HTR-8/SVneo (cell line): ENCODE data around the gene ATOH8.
"Not testable (repeated sequence)": the region's sequence is repeated elsewhere in the genome, so short reads cannot be mapped to it uniquely, and the experiment has no call there.

Source experiments
- DNase-seq: peaks from one replicate; pipeline ENCODE4 v3.0.0; 2011; ENCODE audit warnings: low spot score, mixed read lengths; ENCODE audit not compliant: insufficient read length
- FAIRE-seq: peaks from 2 replicates; lab custom pipeline; 2011; peaks lifted over from hg19 to GRCh38; lab: Jason Lieb, UNC

ATOH8 gene, protein sequence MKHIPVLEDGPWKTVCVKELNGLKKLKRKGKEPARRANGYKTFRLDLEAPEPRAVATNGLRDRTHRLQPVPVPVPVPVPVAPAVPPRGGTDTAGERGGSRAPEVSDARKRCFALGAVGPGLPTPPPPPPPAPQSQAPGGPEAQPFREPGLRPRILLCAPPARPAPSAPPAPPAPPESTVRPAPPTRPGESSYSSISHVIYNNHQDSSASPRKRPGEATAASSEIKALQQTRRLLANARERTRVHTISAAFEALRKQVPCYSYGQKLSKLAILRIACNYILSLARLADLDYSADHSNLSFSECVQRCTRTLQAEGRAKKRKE

DNA sequence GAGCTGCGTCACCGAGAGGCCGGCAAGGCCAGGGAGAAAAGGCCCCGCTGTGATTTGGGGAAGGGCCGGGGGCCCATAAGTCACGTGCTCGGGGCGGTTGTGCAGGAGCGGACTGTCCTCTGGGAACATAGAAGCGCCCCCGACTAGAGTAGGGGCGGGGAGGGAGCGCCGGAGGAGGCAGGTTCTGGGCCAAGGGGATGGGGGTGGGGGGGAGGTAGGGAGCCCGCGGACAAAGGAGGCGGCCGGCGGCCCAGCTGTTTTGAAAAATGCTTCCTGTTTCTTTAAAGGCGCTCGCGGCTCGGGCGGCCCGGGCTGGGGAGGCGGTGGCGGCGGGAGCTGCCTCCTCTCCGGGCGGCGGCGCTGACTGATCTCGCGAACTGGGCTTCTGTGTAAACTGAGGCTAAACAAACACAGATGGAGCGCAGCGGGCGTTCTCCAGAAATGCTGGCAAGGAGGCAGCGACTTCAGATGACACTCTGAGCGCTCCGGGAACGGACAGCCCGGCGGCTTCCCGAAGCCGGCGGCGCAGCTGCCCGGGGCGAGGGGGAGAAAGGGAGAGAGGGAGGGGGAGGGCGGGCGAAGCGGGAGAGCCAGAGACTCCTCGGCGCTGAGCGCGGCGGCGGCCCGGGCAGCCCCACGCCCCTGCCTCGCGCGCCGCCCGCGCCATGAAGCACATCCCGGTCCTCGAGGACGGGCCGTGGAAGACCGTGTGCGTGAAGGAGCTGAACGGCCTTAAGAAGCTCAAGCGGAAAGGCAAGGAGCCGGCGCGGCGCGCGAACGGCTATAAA lies at the start of gene ATOH8:
TSS of gene ATOH8 (plus strand) at position 467 of the 788 bp plus-strand sequence. CDS start at position 666, 199 bp downstream.
- no peak for DNase-seq
- no peak for FAIRE-seq

DNA sequence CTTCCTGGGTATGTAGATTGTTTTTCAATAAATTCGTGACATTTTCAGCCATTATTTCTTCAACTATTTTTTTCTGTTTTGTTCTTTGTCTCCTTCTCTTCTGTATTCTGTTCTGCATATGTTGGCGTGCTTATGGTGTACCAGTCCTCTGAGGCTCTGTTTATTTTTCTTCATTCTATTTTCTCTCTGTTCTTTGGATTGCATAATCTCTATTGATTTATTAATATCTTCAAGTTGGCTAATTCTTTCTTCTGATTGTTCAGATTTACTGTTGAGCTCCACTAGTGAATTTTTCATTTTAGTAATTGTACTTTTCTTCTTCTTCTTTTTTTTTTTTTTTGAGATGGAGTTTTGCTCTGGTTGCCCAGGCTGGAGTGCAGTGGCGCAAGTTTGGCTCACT lies 49.8 kb upstream of the ATOH8 start:
- no peak for FAIRE-seq
- no peak for DNase-seq

DNA sequence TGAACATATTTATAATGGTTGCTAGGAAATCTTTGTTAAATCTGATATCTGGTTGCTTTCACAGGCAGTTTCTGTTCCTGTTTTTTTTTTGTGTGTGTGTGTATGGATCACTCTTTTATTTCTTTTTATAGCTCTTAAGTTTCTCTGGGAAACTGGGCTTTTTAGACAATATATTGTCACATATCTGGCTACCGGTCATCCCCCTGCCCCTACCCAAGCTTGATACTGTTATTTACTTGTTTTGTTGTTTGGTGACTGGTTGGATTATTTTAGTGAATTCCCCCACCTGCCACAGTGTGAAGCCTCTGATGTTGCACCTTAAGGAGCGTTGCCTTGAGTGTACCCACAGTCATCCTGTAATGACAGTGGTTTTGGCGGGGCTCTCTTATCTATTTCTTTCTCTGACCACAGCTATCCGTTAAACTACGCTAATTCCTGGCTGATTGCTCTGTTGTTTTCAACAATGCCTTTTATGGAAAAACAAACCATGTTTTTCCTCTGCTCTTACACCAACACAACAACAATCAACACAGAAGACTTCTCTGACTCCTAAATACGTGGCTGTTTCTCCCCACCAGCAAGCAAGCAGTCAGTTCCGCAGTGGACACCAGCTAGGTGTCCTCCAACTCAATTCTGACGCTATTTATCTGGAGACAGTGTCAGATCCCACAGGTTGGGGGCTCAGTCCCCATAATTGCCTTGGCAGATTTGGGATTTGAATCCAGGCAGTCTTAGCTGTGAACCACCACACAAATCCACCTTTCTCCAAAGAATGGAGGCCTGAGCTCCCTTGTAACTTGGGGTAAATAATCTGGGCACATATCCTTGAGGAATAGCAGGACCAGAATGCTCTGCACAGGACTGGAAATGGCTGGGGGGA lies 48.8 kb upstream of the ATOH8 start:
- FAIRE-seq (no peak), DNase-seq (no peak)

DNA sequence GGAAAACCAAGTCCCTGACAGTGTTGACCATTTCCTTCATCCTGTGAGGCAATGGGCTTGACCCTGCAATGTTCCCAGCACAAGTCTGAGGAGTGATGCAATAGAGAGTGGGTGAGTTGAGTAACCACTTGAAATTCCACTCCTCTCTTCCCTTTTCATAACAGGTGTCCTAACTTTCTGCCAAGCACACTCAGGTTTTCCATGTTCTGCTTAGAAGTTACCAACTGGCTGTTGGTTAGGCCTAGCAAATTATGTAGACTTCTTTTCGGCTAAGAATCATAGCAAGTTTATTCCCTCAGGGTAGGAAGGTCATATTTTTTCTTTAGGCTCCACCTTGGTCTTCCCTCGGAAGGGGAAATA lies 48.1 kb upstream of the ATOH8 start:
- FAIRE-seq = peak; percentile 92

DNA sequence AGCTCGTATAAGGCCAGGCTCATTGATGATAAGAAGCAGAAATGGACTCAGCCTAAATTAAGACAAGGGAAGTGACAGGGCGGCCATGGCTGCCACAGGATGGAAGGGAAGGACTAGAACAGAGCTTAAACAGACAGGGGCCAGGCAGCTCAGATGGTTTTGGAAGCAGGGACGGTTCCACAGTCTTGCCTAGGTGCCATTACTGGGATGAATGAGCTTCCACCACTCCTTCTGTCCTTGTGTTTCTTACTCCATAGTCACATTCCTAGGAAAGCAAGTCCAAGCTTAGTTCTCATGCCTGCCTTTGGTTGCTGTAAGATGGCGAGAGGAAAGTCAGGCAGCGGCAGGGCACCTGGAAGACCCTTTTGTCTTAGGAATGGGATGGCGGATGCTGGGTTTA lies 47.7 kb upstream of the ATOH8 start:
- DNase-seq = no peak
- FAIRE-seq = no peak

More for the DNA sequence above, 48.1 kb upstream of the ATOH8 start:
- peak; percentile 83 for DNase-seq

DNA sequence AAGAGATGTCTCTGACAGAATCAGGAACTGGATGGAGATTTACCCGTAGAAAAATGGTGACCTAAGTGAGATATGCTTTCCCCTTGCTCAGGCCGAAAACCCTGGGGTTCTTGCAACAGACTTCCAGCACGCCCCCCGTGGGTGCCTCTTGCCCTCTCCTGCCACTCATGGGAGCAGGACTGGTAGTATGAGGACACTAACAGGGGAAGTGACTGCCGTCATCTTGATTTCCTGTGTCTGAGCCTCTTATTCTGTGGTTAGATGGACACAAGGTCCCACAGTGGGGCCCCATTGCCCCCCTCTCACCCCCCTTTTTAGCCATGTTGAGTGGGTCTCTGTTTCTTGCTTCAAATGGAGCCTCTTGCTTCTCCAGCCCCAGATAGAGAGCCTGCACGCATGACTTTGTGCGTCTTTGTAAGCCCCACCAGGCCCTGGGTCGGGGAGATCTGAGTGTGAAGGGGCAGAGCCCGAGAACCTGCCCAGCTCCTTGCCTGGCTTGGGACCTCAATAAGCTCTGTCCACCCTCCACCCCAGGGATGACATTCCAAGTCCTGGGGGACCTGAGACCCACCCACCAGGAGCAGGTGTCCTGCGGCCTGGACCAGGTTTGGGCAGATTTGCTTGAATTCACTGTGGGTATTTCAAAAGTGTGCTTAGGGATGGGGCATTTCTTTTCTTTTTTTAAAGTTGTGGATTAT lies 47.0 kb upstream of the ATOH8 start:
- no peak for FAIRE-seq
- no peak for DNase-seq

DNA sequence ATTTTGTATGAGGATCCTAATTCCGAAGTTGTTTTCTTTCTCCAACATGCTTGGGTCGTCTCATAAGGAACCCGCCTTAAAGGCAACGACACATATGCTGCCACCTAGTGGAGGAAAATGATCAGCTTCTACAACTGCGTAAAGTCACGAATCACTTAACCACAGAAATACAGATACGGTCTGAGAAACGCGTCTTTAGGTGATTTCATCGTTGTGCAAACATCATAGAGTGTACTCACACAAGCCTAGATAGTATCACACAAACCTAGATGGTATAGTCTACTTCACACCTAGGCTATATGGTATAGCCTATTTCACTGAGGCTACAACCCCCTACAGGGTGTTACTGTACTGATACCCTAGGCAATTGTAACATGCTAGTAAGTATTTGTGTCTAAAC lies 46.5 kb upstream of the ATOH8 start:
- peak; percentile 82 for FAIRE-seq
- peak; percentile 83 for DNase-seq

DNA sequence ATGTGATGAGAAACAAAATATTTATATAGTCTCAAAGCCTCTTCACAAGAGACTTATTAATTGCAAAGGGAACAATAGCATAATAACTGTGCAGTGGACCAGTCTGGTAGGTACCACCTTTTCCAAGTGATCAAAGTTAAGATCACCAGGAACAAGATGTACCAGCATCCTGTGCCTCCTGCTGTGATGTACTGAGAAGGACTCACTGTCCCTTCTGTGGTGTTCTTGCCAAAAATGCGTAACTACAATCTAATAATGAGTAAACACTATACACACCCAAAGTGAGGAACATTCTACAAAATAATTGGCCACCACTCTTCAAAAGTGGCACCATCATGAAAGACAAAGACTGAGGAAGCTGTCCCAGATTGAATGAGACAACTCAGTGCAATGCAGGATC lies 45.1 kb upstream of the ATOH8 start:
- no peak for FAIRE-seq
- no peak for DNase-seq

DNA sequence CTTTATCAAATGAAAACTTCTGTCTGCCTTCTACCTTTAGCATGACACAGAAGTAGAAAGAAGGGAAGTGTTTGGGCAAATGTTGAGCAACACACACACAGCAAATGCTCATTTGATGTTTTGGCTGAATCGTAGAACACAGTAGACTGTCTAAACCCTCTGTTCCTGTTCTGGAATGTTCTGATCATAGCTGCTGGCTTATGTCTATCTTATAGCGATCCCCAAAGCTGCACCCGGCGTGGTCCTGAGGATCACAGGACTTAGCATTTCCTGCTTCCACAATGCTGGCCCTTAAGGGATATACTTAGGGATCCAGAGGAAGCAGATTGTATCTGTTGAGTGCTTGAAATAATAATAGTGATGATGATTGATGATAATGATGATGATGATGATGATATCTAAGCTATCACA lies 44.4 kb upstream of the ATOH8 start:
- DNase-seq = no peak
- peak; percentile 16 for FAIRE-seq

DNA sequence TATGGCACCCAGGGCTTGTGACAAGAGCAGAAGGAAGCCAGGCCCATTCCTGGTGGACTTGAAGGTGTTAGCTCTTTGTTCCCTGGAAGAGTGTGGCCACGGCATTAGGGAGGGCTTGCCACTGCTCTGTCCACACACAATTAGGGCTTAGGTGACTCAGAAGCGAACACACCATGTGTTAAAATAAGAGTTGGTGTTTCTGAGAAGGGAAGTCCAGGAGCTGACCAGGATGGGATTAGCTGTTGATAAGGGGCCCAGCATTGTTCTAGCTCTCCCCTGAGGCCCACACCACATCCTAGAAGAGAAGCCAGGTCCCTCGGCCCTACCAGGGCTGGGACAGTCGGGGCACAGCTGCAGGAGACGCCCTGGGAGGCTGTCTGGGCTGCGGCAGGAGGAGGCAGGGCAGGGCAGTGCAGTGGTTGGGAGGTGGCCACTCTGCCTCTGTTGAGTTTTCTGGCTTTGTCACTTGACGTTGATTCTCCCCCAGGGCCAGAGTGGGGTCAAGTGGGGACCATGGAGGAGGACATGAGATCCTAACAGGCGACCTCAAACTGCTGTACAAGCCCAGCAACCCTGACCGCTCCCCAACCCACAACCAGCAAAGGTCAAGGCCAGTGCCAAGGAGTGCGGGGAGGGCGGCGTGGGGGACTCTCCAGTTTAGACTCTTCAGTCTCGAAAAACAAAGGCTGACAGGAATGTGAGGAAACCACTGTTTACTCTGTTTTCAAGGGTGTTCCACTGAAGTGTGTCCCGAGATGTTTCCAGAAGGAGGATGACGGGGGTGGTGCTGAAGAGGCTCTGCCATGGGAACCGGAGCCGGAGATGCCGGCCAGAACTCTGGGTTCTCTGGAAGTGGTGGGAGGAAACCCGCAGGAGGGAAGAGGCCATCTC lies 42.9 kb upstream of the ATOH8 start:
- FAIRE-seq = no peak
- DNase-seq = no peak

DNA sequence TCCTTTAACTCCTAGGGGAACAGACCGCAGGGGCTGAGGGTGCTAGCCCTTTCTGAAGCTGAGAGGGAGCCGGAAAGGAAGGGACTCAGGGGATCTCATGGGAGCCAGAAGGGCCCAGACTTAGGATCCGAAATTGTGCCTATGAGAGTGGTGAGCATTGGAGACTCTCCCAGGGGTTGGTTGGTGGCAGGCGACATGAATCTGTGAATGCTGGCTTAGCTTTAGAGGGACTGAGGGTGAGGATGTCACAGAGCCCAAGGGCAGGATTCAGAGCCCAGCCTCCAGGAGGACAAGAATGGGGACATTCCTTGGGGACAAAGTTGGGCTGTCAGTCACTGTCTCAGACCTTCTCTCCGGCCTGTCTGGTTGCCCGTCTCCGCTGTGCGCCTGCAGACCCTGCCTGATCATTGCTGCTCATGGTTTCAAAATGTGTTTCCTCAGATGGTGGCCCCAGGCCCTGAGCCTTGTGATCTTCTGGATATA lies 42.2 kb upstream of the ATOH8 start:
- DNase-seq (no peak), FAIRE-seq (no peak)

DNA sequence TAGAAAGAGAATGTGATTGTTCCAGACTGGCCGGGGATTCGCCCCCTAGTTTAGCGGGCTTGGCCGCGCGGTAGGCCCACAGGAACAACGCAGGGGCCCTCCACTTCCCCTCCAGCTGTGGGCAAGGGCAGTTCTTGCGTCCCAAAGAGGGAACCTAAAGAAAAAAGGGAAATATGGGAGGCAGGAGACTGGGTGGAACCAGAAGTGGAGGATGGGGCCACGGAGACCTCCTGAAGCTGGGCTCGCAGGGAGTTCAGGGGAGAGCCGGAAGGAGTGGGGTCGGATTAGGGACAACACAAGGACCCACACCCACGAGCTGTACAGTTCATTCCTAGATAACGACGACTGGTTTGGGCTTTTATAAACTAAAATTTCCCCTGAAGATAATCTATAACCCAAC lies 41.5 kb upstream of the ATOH8 start:
- FAIRE-seq = no peak

DNA sequence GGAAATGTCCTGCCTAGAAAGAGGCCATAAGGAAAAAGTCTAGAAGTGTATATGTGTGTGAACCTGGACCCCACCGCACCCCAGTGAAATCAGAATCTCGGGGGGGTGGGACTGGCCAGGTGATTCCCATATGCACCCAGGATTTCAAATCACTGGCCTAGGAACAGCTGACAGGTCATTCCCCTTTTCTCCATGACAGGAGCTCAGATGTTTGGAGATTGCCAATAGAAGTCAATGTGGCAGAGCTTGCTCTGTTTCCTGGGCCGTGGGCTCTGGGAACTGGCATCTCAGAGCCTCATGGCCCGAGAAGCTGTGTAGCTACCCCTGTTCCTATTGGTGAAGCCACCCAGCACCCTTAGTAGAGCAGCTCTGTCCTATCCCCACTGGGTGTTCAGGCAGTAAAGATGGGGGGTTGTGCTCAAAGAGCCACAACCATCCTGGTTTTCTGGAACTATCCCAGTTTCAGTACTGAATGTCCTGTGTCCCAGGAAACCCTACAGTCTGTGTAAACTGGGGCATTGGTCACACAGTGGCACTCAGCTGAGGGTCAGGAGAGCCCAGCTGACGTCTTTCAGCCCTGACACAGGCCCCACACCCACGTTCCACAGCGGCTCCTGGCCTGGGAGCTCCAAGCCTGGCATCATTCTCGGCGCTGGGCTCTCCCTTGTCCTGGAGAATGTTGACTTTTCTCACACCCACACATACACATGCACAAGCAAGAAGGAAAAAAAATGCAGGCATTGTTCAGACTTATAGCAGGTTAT lies 40.8 kb upstream of the ATOH8 start:
- DNase-seq (no peak), FAIRE-seq (no peak)

More for the DNA sequence above, 41.5 kb upstream of the ATOH8 start:
- no peak for DNase-seq

DNA sequence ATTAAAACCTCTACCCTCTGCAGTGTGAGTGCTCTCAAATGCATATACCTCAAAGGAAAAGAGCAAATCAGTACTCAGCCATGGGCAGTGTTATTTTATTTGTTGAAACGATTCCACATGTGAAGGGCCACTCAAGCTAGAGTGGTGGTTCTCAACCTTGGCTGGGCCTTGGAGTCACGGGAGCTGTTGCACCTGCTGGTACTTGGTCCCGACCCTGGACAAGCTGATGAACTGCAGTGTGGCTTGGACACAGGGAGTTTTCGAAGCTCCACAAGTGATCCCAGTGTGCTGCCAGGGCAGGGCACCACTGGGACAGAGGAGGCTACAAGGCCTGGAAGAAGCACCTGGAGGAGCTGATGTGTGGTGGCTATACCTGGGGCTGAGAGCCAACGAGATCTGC lies 40.0 kb upstream of the ATOH8 start:
- FAIRE-seq = no peak

DNA sequence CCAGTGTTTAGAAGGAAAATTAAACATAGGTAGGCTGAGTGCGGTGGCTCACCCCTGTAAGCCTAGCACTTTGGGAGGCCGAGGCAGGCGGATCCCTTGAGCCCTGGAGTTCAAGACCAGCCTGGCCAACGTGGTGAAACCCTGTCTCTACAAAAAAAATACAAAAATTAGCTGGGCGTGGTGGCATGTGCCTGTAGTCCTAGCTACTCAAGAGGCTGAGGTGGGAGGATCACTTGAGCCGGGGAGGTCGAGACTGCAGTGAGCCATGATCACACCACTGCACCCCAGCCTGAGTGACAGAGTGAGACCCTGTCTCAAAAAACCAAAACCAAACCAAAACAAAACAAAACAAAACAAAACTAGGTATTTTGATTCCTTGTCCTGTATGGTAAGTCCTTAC lies 39.4 kb upstream of the ATOH8 start:
- DNase-seq, FAIRE-seq: not testable (repeated sequence)

More for the DNA sequence above, 40.0 kb upstream of the ATOH8 start:
- no peak for DNase-seq

DNA sequence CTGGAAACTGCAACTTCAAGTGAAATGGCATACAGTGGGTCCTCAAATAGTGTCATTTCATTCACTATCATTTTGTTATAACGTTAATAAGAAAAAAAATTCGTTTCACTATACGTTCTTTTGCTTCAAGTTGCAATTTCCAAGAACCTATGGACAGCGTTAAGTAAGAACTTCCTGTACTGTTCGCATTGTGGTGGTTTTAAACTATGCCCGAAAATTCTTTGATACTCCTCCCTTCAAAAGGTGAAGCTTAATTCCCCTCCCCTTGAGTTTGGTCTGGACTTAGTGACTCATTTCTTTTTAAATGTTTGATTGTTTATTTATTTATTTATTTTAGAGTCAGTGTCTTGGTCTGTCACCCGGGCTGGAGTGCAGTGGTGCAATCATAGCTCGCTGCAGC lies 39.0 kb upstream of the ATOH8 start:
- DNase-seq (no peak), FAIRE-seq (no peak)

DNA sequence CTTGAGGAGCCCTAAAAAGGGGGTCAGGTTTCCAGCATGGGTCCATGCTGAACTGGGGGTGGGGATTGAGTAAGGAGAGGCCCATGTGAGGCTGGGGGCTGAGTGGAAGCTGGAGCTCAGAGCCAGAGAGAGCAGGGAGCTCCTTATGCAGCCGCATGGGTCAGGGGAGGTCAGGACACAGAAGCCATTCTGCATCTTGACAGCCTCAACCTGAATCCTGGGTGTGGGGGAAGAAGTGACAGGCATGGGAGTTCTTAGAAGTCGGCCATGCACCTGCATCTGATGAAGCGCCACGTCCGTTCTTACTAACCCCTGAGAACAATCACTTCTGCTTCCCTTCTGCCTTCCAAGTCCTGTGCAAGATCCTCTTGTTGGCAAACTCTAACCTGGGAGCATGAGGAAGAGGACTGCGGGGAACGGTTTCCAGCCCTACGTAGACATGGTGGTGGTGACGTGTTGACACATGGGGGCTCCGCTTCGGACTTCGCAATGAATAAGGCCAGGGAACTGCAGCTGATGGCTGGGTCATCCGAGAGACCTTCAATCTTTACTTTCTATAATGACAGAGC lies 37.4 kb upstream of the ATOH8 start:
- DNase-seq (no peak), FAIRE-seq (no peak)
